ENCODE measurements around the gene SREBF1. TPM values are rescaled to one million over a fixed set of nuclear protein-coding genes. Genes with fewer than 3 reads are reported as not detected.

SREBF1 gene
- total RNA-seq, 1 experiment from 2014 or later = 167 TPM

- Histone ChIP-seq H3K36me3 (ENCODE audit: low read depth, low read length) (peaks cover 10% of the 10 kb centered on the region; the same call in 1 of the 2 replicates), H3K4me3 (ENCODE audit: low read length) (no peak overlapping the region), H3K4me1 (ENCODE audit: insufficient read depth, low read length) (no peaks in the 10 kb centered on the region), H3F3A (ENCODE audit: low read length, unreplicated experiment) (no peaks in the 10 kb centered on the region), H3K9me2 (replicated peaks; ENCODE audit: low read length) (no peaks in the 10 kb centered on the region), H3K79me2 (ENCODE audit: low read length) (no peaks in the 10 kb centered on the region), H3K27me3 (ENCODE audit: low read length) (no peaks in the 10 kb centered on the region), H3K9ac (ENCODE audit: low read length) (no peak overlapping the region), H2AFZ (ENCODE audit: low read length) (no peak overlapping the region), H3K4me2 (ENCODE audit: low read length) (no peak overlapping the region), H3K27ac (ENCODE audit: low read length) (no peak overlapping the region), H3K9me3 (ENCODE audit: low read length) (no peaks in the 10 kb centered on the region), H4K20me1 (ENCODE audit: low read length) (no peaks in the 10 kb centered on the region)
- intact Hi-C loops (cut with micrococcal nuclease) = no loop called here
- ChIA-PET POLR2A (ENCODE audit: unreplicated experiment) (interaction anchor here (0.7 kb wide), 1 partner anchor 88 kb away, joined by 3 read pairs; the partner anchor contains the start of gene TOM1L2), CTCF (no interaction called here)
- TF ChIP-seq EZH2 (IDR thresholded peaks at IDR 0.05; ENCODE audit: low read length, unreplicated experiment) (no peak), EZH2phosphoT487 (IDR thresholded peaks at IDR 0.05; ENCODE audit: borderline replicate concordance, low read length) (no peak), CTCF (conservative IDR thresholded peaks at IDR 0.05; ENCODE audit: low read depth, low read length) (no peak)
- no peak for DNase-seq
- ATAC-seq = no peak
- no TSS peak for BruUV-seq (replicated peaks)
Observed at GRCh38 chr17:17884391-17885357, 47.9 kb upstream of the SREBF1 start.

- Histone ChIP-seq H3K9me2 (replicated peaks; ENCODE audit: low read length) (no peaks in the 10 kb centered on the region), H2AFZ (ENCODE audit: low read length) (no peak overlapping the region), H3K4me1 (ENCODE audit: insufficient read depth, low read length) (no peaks in the 10 kb centered on the region), H3K27me3 (ENCODE audit: low read length) (no peaks in the 10 kb centered on the region), H3F3A (ENCODE audit: low read length, unreplicated experiment) (no peaks in the 10 kb centered on the region), H3K27ac (ENCODE audit: low read length) (no peak overlapping the region), H3K4me2 (ENCODE audit: low read length) (no peak overlapping the region), H3K79me2 (ENCODE audit: low read length) (no peaks in the 10 kb centered on the region), H4K20me1 (ENCODE audit: low read length) (no peaks in the 10 kb centered on the region), H3K36me3 (ENCODE audit: low read depth, low read length) (peaks cover 13% of the 10 kb centered on the region; the same call in 1 of the 2 replicates), H3K4me3 (ENCODE audit: low read length) (no peak overlapping the region), H3K9me3 (ENCODE audit: low read length) (no peaks in the 10 kb centered on the region), H3K9ac (ENCODE audit: low read length) (no peak overlapping the region)
- DNase-seq = no peak
- ATAC-seq = no peak
- intact Hi-C loops (cut with micrococcal nuclease) = no loop called here
- ChIA-PET POLR2A (ENCODE audit: unreplicated experiment) (no interaction called here), CTCF (no interaction called here)
- TF ChIP-seq CTCF (conservative IDR thresholded peaks at IDR 0.05; ENCODE audit: low read depth, low read length) (no peak), EZH2phosphoT487 (IDR thresholded peaks at IDR 0.05; ENCODE audit: borderline replicate concordance, low read length) (no peak), EZH2 (IDR thresholded peaks at IDR 0.05; ENCODE audit: low read length, unreplicated experiment) (no peak)
- no TSS peak for BruUV-seq (replicated peaks)
Observed at GRCh38 chr17:17883801-17884200, 47.0 kb upstream of the SREBF1 start.

GRCh38 chr17:17882082-17882581 lies 45.3 kb upstream of the SREBF1 start:
- Histone ChIP-seq H3K9ac (ENCODE audit: low read length) (no peak overlapping the region), H3K79me2 (ENCODE audit: low read length) (no peaks in the 10 kb centered on the region), H3K4me1 (ENCODE audit: insufficient read depth, low read length) (no peaks in the 10 kb centered on the region), H3F3A (ENCODE audit: low read length, unreplicated experiment) (no peaks in the 10 kb centered on the region), H3K9me3 (ENCODE audit: low read length) (no peaks in the 10 kb centered on the region), H4K20me1 (ENCODE audit: low read length) (no peaks in the 10 kb centered on the region), H3K4me3 (ENCODE audit: low read length) (no peak overlapping the region), H3K9me2 (replicated peaks; ENCODE audit: low read length) (no peaks in the 10 kb centered on the region), H2AFZ (ENCODE audit: low read length) (no peak overlapping the region), H3K27ac (ENCODE audit: low read length) (no peak overlapping the region), H3K27me3 (ENCODE audit: low read length) (no peaks in the 10 kb centered on the region), H3K36me3 (ENCODE audit: low read depth, low read length) (peaks cover 29% of the 10 kb centered on the region), H3K4me2 (ENCODE audit: low read length) (no peak overlapping the region)
- ATAC-seq (no peak), DNase-seq (no peak)
- no TSS peak for BruUV-seq (replicated peaks)
- intact Hi-C loops (cut with micrococcal nuclease) = no loop called here
- POLR2A ChIA-PET (ENCODE audit: unreplicated experiment) = no interaction called here
- no peak for TF ChIP-seq EZH2phosphoT487 (IDR thresholded peaks at IDR 0.05; ENCODE audit: borderline replicate concordance, low read length)
- TF ChIP-seq EZH2 (IDR thresholded peaks at IDR 0.05; ENCODE audit: low read length, unreplicated experiment) = no peak
- TF ChIP-seq CTCF (conservative IDR thresholded peaks at IDR 0.05; ENCODE audit: low read depth, low read length) = no peak
- CTCF ChIA-PET = no interaction called here
